Stimulated activated CD4-positive, alpha-beta T cell treated with anti-CD3 and anti-CD28 coated beads, TNF-alpha, amount 100 ng/mL, for 1 hour (primary cell): ENCODE data around the gene HCAR3.

ENCODE experiments used
- DNase-seq, 3 donors: peaks; one replicate each; pipeline ENCODE4 v3.0.0-alpha.2; 2020; ENCODE audit warnings: low read depth in 3 of 3, low spot score in 1 of 3

Gene HCAR3

GRCh38 chr12:122672515-122672914, 44.1 kb downstream of the HCAR3 start:
- no peak for DNase-seq

- no peak for DNase-seq
Observed at GRCh38 chr12:122669397-122670070, 47.1 kb downstream of the HCAR3 start.

GRCh38 chr12:122668268-122668667, 48.3 kb downstream of the HCAR3 start:
- no peak for DNase-seq

GRCh38 chr12:122665759-122666158, 50.9 kb downstream of the HCAR3 start:
- no peak for DNase-seq

- DNase-seq, result no peak
Observed at GRCh38 chr12:122665349-122665748, 51.3 kb downstream of the HCAR3 start.
